ENCODE measurements around the gene CLNS1A. TPM values are rescaled to one million over a fixed set of nuclear protein-coding genes. Genes with fewer than 3 reads are reported as not detected.

The CLNS1A gene
- total RNA-seq, 2 donors from 2014 or later = 58.8 to 65.0 TPM

- intact Hi-C loops (cut with DNase I) = no loop called here
- no peak for DNase-seq (ENCODE audit: low spot score)
Observed at GRCh38 chr11:77568916-77569675, 68.5 kb downstream of the CLNS1A start.

GRCh38 chr11:77568306-77568705 is 69.3 kb downstream of the CLNS1A start:
- intact Hi-C loops (cut with DNase I) = no loop called here

More at GRCh38 chr11:77568306-77568705, 69.3 kb downstream of the CLNS1A start:
- DNase-seq (ENCODE audit: low spot score) = no peak

Other genes with a start within 250 kb of the CLNS1A start
- 10 to 100 TPM; 31.0 to 31.9 TPM for gene PAK1, start 163.7 kb downstream of the CLNS1A start, total RNA-seq
- gene AQP11, start 47.8 kb downstream of the CLNS1A start, total RNA-seq = under 1 TPM; 0.14 to 0.19 TPM
- 10 to 100 TPM; 54.9 to 69.5 TPM for gene RSF1, start 182.9 kb upstream of the CLNS1A start, total RNA-seq
- 10 to 100 TPM; 19.5 to 25.3 TPM for gene AAMDC, start 183.3 kb upstream of the CLNS1A start, total RNA-seq

Data from posterior vena cava (tissue), 2 donors.